Coronary artery (tissue), 2 donors: ENCODE results near the gene BNC2.

ENCODE experiments used
- DNase-seq: peaks from one replicate; pipeline ENCODE4 v3.0.0-alpha.2; 2017; ENCODE audit warnings: low spot score
- H3K27ac ChIP-seq, 2 donors: fragments of 200-600 bp; sonication (generic); one replicate each; pipeline ENCODE4 v1.5.1; 2016 to 2019
- H3K4me3 ChIP-seq: fragments of 200-600 bp; sonication (generic); 2 replicates; pipeline ENCODE4 v1.5.1; 2016; ENCODE audit warnings: mild to moderate bottlenecking, moderate library complexity
- CTCF ChIP-seq: fragments of 200-600 bp; sonication (generic); IDR thresholded peaks from one replicate; pipeline ENCODE4 v1.5.1; 2019; ENCODE audit warnings: antibody characterized with exemption

The BNC2 gene

GRCh38 chr9:16775330-16775729 is 95.1 kb downstream of the BNC2 start:
- no peak for TF ChIP-seq CTCF
- DNase-seq = no peak
- Histone ChIP-seq H3K27ac (no peak overlapping the region), H3K4me3 (no peak overlapping the region)

GRCh38 chr9:16773617-16774016 is 96.9 kb downstream of the BNC2 start:
- H3K4me3 ChIP-seq = no peak overlapping the region
- no peak overlapping the region for H3K27ac ChIP-seq
- no peak for TF ChIP-seq CTCF
- no peak for DNase-seq

- Histone ChIP-seq H3K4me3 (no peak overlapping the region), H3K27ac (no peak overlapping the region)
- no peak for TF ChIP-seq CTCF
- no peak for DNase-seq
Measured at GRCh38 chr9:16773116-16773515, 97.4 kb downstream of the BNC2 start.

- no peak for DNase-seq
- Histone ChIP-seq H3K27ac (no peak overlapping the region), H3K4me3 (no peak overlapping the region)
- no peak for TF ChIP-seq CTCF
Measured at GRCh38 chr9:16771356-16771755, 99.1 kb downstream of the BNC2 start.

- no peak for DNase-seq
- TF ChIP-seq CTCF = no peak
- Histone ChIP-seq H3K4me3 (no peak overlapping the region), H3K27ac (no peak overlapping the region)
Measured at GRCh38 chr9:16769291-16769690, 101.2 kb downstream of the BNC2 start.

GRCh38 chr9:16768816-16769215 is 101.7 kb downstream of the BNC2 start:
- no peak for DNase-seq
- Histone ChIP-seq H3K27ac (no peak overlapping the region), H3K4me3 (no peak overlapping the region)
- TF ChIP-seq CTCF = no peak

- H3K27ac ChIP-seq = no peak overlapping the region
- DNase-seq = no peak
- TF ChIP-seq CTCF = no peak
Measured at GRCh38 chr9:16767366-16767765, 103.1 kb downstream of the BNC2 start.

More at GRCh38 chr9:16767366-16767765, 103.1 kb downstream of the BNC2 start:
- no peak overlapping the region for H3K4me3 ChIP-seq
